HL-60 (cell line): ENCODE results near the gene TOX2.

Source experiments
- GABPA ChIP-seq: IDR thresholded peaks from 2 replicates; pipeline ENCODE4 v1.6.1; 2012; ENCODE audit warnings: low read depth
- POLR2AphosphoS5 ChIP-seq: IDR thresholded peaks from 2 replicates; pipeline ENCODE4 v1.6.1; 2012; ENCODE audit warnings: low read depth
- TF ChIP-seq, protein P1 (sequence below): IDR thresholded peaks from one replicate; pipeline ENCODE4 v1.5.1; 2011; ENCODE audit warnings: low read length, control low read depth, inconsistent platforms; ENCODE audit not compliant: insufficient read depth
- TF ChIP-seq, protein P2 (sequence below): IDR thresholded peaks from 2 replicates; pipeline ENCODE4 v1.6.1; 2012; ENCODE audit warnings: low read depth; ENCODE audit not compliant: insufficient replicate concordance

DNA sequence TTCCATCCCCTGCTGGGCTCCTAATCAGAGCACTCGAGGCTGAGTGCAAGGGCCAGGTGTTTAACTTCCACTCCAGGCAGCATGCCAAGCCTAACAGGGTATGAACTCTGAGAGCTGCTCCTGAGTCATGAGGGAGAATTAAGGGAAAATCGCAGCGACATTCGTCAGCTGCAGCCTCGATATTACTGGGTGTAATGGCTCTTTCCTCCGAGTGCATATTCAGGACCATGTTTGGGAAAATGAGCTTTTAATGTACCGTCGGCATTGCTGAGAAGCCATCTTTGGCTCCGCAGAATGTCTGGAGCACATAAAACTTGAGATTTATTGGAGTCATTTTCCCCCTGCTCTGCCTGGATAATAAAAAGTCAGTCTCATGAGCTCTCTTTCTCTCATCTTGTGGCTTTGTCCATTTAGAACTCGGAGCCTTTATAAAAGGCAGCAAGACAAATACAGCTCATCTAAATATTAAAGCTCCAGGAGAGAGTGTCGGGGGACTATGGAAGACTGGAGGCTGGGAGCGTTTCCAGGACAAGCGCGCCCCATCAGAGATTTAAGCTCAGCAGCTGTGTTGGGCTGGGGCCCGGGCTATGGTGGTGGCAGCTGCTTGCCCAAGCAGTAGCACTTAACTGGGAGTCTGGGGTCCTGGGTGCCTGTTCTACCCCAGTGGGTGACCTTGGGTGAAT, 103.7 kb downstream of the TOX2 start:
- TF ChIP-seq, protein P1, sequence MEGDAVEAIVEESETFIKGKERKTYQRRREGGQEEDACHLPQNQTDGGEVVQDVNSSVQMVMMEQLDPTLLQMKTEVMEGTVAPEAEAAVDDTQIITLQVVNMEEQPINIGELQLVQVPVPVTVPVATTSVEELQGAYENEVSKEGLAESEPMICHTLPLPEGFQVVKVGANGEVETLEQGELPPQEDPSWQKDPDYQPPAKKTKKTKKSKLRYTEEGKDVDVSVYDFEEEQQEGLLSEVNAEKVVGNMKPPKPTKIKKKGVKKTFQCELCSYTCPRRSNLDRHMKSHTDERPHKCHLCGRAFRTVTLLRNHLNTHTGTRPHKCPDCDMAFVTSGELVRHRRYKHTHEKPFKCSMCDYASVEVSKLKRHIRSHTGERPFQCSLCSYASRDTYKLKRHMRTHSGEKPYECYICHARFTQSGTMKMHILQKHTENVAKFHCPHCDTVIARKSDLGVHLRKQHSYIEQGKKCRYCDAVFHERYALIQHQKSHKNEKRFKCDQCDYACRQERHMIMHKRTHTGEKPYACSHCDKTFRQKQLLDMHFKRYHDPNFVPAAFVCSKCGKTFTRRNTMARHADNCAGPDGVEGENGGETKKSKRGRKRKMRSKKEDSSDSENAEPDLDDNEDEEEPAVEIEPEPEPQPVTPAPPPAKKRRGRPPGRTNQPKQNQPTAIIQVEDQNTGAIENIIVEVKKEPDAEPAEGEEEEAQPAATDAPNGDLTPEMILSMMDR = no peak
- TF ChIP-seq GABPA (no peak), POLR2AphosphoS5 (no peak)
- TF ChIP-seq, protein P2, sequence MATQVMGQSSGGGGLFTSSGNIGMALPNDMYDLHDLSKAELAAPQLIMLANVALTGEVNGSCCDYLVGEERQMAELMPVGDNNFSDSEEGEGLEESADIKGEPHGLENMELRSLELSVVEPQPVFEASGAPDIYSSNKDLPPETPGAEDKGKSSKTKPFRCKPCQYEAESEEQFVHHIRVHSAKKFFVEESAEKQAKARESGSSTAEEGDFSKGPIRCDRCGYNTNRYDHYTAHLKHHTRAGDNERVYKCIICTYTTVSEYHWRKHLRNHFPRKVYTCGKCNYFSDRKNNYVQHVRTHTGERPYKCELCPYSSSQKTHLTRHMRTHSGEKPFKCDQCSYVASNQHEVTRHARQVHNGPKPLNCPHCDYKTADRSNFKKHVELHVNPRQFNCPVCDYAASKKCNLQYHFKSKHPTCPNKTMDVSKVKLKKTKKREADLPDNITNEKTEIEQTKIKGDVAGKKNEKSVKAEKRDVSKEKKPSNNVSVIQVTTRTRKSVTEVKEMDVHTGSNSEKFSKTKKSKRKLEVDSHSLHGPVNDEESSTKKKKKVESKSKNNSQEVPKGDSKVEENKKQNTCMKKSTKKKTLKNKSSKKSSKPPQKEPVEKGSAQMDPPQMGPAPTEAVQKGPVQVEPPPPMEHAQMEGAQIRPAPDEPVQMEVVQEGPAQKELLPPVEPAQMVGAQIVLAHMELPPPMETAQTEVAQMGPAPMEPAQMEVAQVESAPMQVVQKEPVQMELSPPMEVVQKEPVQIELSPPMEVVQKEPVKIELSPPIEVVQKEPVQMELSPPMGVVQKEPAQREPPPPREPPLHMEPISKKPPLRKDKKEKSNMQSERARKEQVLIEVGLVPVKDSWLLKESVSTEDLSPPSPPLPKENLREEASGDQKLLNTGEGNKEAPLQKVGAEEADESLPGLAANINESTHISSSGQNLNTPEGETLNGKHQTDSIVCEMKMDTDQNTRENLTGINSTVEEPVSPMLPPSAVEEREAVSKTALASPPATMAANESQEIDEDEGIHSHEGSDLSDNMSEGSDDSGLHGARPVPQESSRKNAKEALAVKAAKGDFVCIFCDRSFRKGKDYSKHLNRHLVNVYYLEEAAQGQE = no peak
